HG02588 (cell line): ENCODE results near the gene NTRK1.

ENCODE experiments used
- ATAC-seq: cut with Tn5 transposase; IDR thresholded peaks from one replicate; pipeline ENCODE4 v1.9.1; 2021; ENCODE audit warnings: mild to moderate bottlenecking, moderate library complexity; ENCODE audit not compliant: unreplicated experiment

NTRK1 gene

GRCh38 chr1:156854634-156855033 lies 6.0 kb upstream of the NTRK1 start:
- ATAC-seq, result no peak

GRCh38 chr1:156856282-156856785 lies 4.3 kb upstream of the NTRK1 start:
- ATAC-seq, result no peak

- ATAC-seq, result no peak
These were observed 3.1 kb upstream of the NTRK1 start for GRCh38 chr1:156857532-156857931.

- ATAC-seq, result no peak
These were observed 2.1 kb upstream of the NTRK1 start for GRCh38 chr1:156858555-156858956.

- no peak for ATAC-seq
These were observed 1.6 kb upstream of the NTRK1 start, which contains the start of gene INSRR for GRCh38 chr1:156858959-156859522. Gene INSRR, minus strand, starts transcription at chr1:156859117. Its CDS starts 496 bp downstream, at chr1:156858621.

GRCh38 chr1:156859523-156860112 lies 1.0 kb upstream of the NTRK1 start:
- ATAC-seq, result no peak

GRCh38 chr1:156860113-156860627 lies 495 bp upstream of the NTRK1 start:
- no peak for ATAC-seq

GRCh38 chr1:156862584-156862983 lies 1.9 kb downstream of the NTRK1 start:
- ATAC-seq, result no peak

- no peak for ATAC-seq
These were observed 2.4 kb downstream of the NTRK1 start for GRCh38 chr1:156862997-156863599.

- ATAC-seq, result no peak
These were observed 3.0 kb downstream of the NTRK1 start for GRCh38 chr1:156863631-156864030.

- no peak for ATAC-seq
These were observed 4.1 kb downstream of the NTRK1 start for GRCh38 chr1:156864796-156865195.

- ATAC-seq, result no peak
These were observed 4.6 kb downstream of the NTRK1 start for GRCh38 chr1:156865258-156865657.

- ATAC-seq, result no peak
These were observed 5.2 kb downstream of the NTRK1 start for GRCh38 chr1:156865865-156866248.

GRCh38 chr1:156866249-156866909 lies 5.7 kb downstream of the NTRK1 start:
- ATAC-seq, result no peak

GRCh38 chr1:156868341-156868740 lies 7.7 kb downstream of the NTRK1 start:
- no peak for ATAC-seq

GRCh38 chr1:156869455-156869854 lies 8.8 kb downstream of the NTRK1 start:
- ATAC-seq, result no peak

GRCh38 chr1:156873659-156874058 lies 13.0 kb downstream of the NTRK1 start:
- ATAC-seq, result no peak

GRCh38 chr1:156874142-156874541 lies 13.5 kb downstream of the NTRK1 start:
- no peak for ATAC-seq

- ATAC-seq, result no peak
These were observed 14.1 kb downstream of the NTRK1 start for GRCh38 chr1:156874572-156875340.

GRCh38 chr1:156875341-156875615 lies 14.6 kb downstream of the NTRK1 start:
- no peak for ATAC-seq

- ATAC-seq, result no peak
These were observed 15.6 kb downstream of the NTRK1 start for GRCh38 chr1:156876281-156876680.
